Fibroblast of lung (primary cell): ENCODE data around the gene SHKBP1.

Experiments
- EZH2 ChIP-seq: IDR thresholded peaks from 2 replicates; pipeline ENCODE4 v1.5.1; 2012; ENCODE audit warnings: low read length, control low read depth, mild to moderate bottlenecking; ENCODE audit errors: missing control alignments
- TF ChIP-seq, protein P1 (sequence below), 2 donors: IDR thresholded peaks in 1 of 2; conservative IDR thresholded peaks in 1 of 2; 1 replicate in 1 of 2; 2 replicates in 1 of 2; pipeline ENCODE4 v1.5.1; 2011 to 2012; ENCODE audit warnings: low read length in 2 of 2, control low read depth in 1 of 2, inconsistent platforms in 1 of 2, low read depth in 1 of 2, mild to moderate bottlenecking in 1 of 2

DNA sequence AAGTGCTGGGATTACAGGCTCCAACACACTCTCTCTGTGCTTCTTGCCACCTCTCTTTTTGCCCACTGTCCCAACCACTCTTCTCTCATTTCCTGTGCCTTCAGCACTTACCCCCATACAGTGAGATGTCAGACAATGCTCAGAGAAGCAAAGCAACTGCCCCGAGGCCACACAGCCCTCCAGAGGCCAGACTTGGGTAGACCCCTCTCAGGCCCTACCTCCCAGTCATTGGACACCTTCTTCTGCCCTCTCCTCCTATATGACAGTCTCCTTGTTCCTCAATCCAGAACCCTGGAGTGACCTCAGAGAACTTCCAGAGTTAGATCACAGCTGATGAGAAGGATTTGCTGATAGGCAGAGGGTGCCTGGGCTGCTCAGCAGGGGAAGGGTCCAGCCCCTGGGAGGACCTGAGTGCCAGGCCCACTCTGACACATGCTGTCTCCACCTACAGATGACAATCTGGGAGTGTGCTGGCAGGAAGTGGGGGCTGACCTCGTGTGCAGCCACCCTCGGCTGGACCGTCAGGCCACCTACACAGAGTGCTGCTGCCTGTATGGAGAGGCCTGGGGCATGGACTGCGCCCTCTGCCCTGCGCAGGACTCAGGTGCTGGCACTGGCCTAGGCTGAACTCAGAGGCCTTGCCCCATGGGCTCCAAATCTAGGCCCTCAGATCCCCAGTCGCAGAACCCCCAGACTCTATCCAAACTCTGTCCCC is 48.9 kb downstream of the SHKBP1 start:
- TF ChIP-seq, protein P1, sequence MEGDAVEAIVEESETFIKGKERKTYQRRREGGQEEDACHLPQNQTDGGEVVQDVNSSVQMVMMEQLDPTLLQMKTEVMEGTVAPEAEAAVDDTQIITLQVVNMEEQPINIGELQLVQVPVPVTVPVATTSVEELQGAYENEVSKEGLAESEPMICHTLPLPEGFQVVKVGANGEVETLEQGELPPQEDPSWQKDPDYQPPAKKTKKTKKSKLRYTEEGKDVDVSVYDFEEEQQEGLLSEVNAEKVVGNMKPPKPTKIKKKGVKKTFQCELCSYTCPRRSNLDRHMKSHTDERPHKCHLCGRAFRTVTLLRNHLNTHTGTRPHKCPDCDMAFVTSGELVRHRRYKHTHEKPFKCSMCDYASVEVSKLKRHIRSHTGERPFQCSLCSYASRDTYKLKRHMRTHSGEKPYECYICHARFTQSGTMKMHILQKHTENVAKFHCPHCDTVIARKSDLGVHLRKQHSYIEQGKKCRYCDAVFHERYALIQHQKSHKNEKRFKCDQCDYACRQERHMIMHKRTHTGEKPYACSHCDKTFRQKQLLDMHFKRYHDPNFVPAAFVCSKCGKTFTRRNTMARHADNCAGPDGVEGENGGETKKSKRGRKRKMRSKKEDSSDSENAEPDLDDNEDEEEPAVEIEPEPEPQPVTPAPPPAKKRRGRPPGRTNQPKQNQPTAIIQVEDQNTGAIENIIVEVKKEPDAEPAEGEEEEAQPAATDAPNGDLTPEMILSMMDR (conservative IDR thresholded peaks at IDR 0.05 in 1 of 2, IDR thresholded peaks at IDR 0.05 in 1 of 2; ENCODE audit: low read depth in 1 of 2, low read length in 2 of 2) = no peak
- TF ChIP-seq EZH2 = no peak
